KMS-11 (cell line): ENCODE results near the gene LMCD1.

Source experiments
- H2AFZ ChIP-seq: fragments of 200-600 bp; sonication (generic); 2 replicates; pipeline ENCODE4 v1.6.1; 2016; ENCODE audit warnings: antibody characterized with exemption, mixed run types, low read depth
- H3K27ac ChIP-seq: fragments of 200-600 bp; sonication (generic); 2 replicates; pipeline ENCODE4 v1.6.1; 2016; ENCODE audit warnings: mild to moderate bottlenecking, mixed run types
- H3K27me3 ChIP-seq: fragments of 200-600 bp; sonication (generic); 2 replicates; pipeline ENCODE4 v1.6.1; 2017; ENCODE audit warnings: mild to moderate bottlenecking, low read depth, mixed run types, moderate library complexity; ENCODE audit not compliant: insufficient read depth
- H3K36me3 ChIP-seq: fragments of 200-600 bp; sonication (generic); 2 replicates; pipeline ENCODE4 v1.6.1; 2017; ENCODE audit warnings: mild to moderate bottlenecking, mixed run types; ENCODE audit not compliant: insufficient read depth
- H3K4me1 ChIP-seq: fragments of 200-600 bp; sonication (generic); 2 replicates; pipeline ENCODE4 v1.6.1; 2016; ENCODE audit warnings: mild to moderate bottlenecking, low read depth, mixed run types; ENCODE audit not compliant: poor library complexity, severe bottlenecking
- H3K4me2 ChIP-seq: fragments of 200-600 bp; sonication (generic); 2 replicates; pipeline ENCODE4 v1.7.0; 2016; ENCODE audit warnings: mild to moderate bottlenecking, mixed run types
- H3K4me3 ChIP-seq: fragments of 200-600 bp; sonication (generic); IDR thresholded peaks from 2 replicates; pipeline ENCODE4 v1.6.1; 2017; ENCODE audit warnings: low read depth, low read length, mixed read lengths; ENCODE audit not compliant: insufficient read depth
- H3K79me2 ChIP-seq: fragments of 200-600 bp; sonication (generic); 2 replicates; pipeline ENCODE4 v1.6.1; 2016; ENCODE audit warnings: low read depth, mixed run types; ENCODE audit not compliant: insufficient read depth
- H3K9ac ChIP-seq: fragments of 200-600 bp; sonication (generic); 2 replicates; pipeline ENCODE4 v1.6.1; 2016; ENCODE audit warnings: mild to moderate bottlenecking, mixed run types
- H4K20me1 ChIP-seq: fragments of 200-600 bp; sonication (generic); 2 replicates; pipeline ENCODE4 v1.6.1; 2016; ENCODE audit warnings: mild to moderate bottlenecking, mixed run types; ENCODE audit not compliant: insufficient read depth
- TF ChIP-seq, protein P1 (sequence below): fragments of 200-600 bp; sonication (generic); conservative IDR thresholded peaks from 2 replicates; pipeline ENCODE4 v1.6.1; 2017; ENCODE audit warnings: low read depth, mild to moderate bottlenecking, antibody characterized with exemption, low read length, moderate library complexity, mixed read lengths

Gene LMCD1

DNA sequence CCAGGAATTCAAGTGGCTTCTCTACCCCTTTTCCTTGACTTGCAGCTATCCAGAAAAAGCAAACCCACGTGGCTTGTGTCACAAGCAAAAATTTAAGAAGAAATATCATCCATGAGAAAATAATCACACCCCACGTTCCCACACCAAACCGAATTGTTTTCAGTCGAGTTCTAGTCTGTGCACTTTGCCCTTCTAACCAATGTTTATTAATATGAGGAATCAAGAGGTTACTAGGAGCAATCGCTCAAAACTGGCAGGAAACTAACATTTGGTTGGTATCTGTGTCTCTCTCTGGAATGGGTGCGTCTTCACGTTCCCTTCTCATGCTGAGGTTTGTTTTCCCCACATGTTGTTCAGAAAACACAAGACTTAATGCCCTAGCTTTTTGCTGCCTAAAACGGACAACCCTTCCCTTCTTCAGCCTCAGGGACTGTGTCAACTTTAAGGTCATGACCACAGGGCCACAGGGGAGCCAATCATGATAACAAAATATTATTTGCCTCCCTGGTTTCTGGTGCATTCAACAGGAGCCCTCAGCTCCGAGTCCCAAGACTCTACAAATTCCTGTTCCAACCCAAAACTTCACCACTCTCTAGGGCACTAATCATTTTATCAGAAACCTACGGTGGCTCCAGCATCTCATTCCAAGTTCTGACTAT, 41.4 kb upstream of the LMCD1 start:
- H4K20me1 ChIP-seq: no peaks in the 10 kb centered on the region
- H3K4me2 ChIP-seq: no peak overlapping the region
- no peaks in the 10 kb centered on the region for H3K36me3 ChIP-seq
- no peak overlapping the region for H3K27ac ChIP-seq
- TF ChIP-seq, protein P1, sequence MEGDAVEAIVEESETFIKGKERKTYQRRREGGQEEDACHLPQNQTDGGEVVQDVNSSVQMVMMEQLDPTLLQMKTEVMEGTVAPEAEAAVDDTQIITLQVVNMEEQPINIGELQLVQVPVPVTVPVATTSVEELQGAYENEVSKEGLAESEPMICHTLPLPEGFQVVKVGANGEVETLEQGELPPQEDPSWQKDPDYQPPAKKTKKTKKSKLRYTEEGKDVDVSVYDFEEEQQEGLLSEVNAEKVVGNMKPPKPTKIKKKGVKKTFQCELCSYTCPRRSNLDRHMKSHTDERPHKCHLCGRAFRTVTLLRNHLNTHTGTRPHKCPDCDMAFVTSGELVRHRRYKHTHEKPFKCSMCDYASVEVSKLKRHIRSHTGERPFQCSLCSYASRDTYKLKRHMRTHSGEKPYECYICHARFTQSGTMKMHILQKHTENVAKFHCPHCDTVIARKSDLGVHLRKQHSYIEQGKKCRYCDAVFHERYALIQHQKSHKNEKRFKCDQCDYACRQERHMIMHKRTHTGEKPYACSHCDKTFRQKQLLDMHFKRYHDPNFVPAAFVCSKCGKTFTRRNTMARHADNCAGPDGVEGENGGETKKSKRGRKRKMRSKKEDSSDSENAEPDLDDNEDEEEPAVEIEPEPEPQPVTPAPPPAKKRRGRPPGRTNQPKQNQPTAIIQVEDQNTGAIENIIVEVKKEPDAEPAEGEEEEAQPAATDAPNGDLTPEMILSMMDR: no peak
- no peak overlapping the region for H2AFZ ChIP-seq
- H3K79me2 ChIP-seq: no peaks in the 10 kb centered on the region
- H3K9ac ChIP-seq: no peak overlapping the region
- H3K4me3 ChIP-seq: no peak overlapping the region
- no peaks in the 10 kb centered on the region for H3K4me1 ChIP-seq
- H3K27me3 ChIP-seq: no peaks in the 10 kb centered on the region

DNA sequence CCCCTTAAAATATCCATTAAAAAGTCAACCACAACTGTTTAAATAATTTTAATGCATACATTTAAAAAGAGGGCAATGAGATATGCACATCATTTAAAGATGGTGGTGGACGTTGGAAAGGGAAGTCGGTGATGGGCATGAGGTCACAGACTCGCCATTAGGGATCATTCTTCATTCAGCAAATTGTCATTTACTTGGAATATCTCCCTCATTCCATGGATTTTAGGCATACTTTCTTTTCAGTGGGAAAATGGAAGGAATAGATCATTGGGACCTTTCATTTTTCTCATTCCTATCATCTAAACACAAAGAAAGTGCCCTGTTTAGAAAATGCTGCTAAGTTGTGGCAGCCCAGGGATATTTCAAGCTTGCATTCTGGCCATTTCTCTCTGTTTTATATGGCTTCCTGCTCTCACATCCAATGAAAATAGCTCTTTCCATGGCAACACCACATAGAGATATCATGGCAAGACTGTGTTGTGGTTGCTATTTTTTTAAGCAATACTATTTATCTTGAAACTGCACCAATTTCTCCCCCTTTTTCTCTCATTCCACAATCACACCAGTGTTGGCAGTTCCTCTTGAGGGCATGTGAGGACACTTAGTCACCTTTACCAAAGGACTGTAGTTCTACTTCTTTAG, 40.7 kb upstream of the LMCD1 start:
- no peaks in the 10 kb centered on the region for H3K27me3 ChIP-seq
- no peak overlapping the region for H3K9ac ChIP-seq
- H3K79me2 ChIP-seq: no peaks in the 10 kb centered on the region
- no peak overlapping the region for H3K4me3 ChIP-seq
- H3K27ac ChIP-seq: no peak overlapping the region
- H3K36me3 ChIP-seq: no peaks in the 10 kb centered on the region
- H3K4me2 ChIP-seq: no peak overlapping the region
- TF ChIP-seq, protein P1: no peak
- H2AFZ ChIP-seq: no peak overlapping the region
- no peaks in the 10 kb centered on the region for H4K20me1 ChIP-seq
- no peaks in the 10 kb centered on the region for H3K4me1 ChIP-seq

DNA sequence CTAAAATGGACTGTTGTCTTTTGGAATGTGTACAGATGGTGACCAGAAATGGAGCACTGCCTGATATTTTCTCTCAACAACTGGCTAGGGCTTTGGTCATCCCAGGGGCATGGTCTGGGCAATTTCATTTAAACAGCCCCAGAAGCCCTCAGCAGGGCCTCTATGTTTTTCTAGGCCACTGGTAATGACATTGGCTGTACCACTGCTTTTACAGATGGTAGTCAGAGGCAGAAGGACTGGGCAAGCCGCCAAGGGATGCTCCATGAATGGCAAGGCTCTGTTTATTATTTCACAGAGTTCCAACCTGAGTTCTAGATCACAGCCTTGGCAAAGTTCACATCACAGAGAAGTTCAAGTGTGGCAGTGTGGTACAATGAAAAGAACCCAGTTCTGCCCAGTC, 37.0 kb upstream of the LMCD1 start:
- TF ChIP-seq, protein P1: no peak
- H3K27ac ChIP-seq: no peak overlapping the region
- H3K4me2 ChIP-seq: no peak overlapping the region
- no peaks in the 10 kb centered on the region for H3K79me2 ChIP-seq
- no peak overlapping the region for H3K4me3 ChIP-seq
- H3K36me3 ChIP-seq: no peaks in the 10 kb centered on the region
- no peak overlapping the region for H3K9ac ChIP-seq
- no peaks in the 10 kb centered on the region for H3K27me3 ChIP-seq
- no peaks in the 10 kb centered on the region for H4K20me1 ChIP-seq
- H2AFZ ChIP-seq: no peak overlapping the region
- no peaks in the 10 kb centered on the region for H3K4me1 ChIP-seq

DNA sequence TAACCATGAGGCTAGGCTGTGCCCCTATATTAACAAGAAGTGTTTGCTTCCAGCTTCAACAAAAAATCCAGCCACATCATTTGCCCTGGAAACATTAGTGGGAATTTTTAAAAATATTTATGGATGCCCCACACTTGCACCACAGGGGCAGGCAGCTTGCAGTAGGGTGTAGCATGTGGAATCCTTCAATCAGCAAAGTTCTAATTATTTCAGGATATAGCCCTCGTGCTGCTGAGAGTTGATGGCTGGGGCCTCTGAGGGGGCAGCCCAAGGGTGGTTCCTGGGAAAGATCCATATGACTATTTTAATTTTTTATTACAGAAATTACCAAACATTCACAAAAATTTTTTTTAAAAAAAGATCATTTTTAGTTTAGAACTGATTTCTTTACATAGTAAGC, 35.1 kb upstream of the LMCD1 start:
- no peaks in the 10 kb centered on the region for H3K79me2 ChIP-seq

More for the DNA sequence above, 35.1 kb upstream of the LMCD1 start:
- Histone ChIP-seq H4K20me1 (no peaks in the 10 kb centered on the region), H3K4me2 (no peak overlapping the region), H3K4me3 (no peak overlapping the region), H3K9ac (no peak overlapping the region), H3K27ac (no peak overlapping the region), H3K27me3 (no peaks in the 10 kb centered on the region), H3K4me1 (no peaks in the 10 kb centered on the region), H3K36me3 (no peaks in the 10 kb centered on the region), H2AFZ (no peak overlapping the region)
- TF ChIP-seq, protein P1: no peak
